ENCODE data around the gene CCND2.
"Not testable (repeated sequence)": the region's sequence is repeated elsewhere in the genome, so short reads cannot be mapped to it uniquely, and the experiment has no call there.

Gene CCND2

GRCh38 chr12:4273652-4274395, at the start of gene CCND2:
TSS of gene CCND2 (plus strand) at chr12:4273762. CDS start at chr12:4274041, 279 bp downstream.
- no peak for DNase-seq

DNA sequence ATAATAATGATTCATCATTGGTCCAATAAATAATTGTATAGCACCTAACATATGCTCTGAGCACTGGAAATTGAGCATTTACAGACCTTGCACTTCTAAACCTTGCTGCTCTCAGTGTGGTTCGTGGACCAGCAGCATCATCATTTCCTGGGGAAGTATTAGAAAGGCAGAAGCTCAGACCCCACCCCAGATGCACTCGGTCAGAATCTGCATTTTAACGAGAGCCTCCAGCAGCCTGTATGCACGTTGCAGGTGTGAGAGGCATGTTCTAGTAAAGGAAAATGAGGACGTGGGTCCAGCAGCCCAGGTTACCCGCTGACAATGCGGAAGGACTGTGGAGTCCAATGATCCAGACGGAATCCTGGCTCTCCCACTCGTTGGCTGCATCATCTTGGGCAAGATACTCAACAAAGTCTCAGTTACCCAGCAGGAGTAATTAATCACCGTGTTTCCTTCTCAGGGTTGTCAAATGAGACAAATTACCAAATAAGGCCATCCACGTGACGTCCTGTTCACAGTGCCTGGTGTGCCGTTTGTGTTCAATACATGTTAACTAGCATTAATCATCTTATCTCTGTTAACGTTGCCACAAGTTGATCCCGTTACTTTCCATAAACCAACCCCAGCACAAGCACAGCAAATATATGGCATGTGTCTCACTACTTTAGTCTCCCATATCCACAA, 49.2 kb upstream of the CCND2 start:
- DNase-seq: no peak

- no peak for DNase-seq
Measured at GRCh38 chr12:4225571-4225970, 48.0 kb upstream of the CCND2 start.

DNA sequence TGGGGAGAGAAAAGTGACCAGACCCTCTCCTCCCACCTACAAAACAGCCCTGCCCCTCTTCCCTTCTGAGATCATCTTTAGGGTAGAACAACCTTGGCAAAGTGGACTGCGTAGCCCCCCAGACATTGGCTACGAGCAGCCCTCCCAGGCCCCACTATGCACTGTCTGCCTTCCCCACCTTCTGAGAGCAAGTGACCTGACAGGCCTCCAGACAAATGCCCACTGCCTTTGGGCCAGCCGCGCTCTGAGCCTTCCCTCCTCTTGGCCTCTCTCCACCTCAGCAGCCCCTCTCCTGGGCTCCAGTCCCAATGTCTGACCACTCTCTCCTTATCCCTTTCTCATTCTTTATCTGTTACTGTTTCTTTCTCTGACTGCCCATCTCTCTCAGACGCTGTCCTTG, 46.5 kb upstream of the CCND2 start:
- no peak for DNase-seq

- DNase-seq: no peak
Measured at GRCh38 chr12:4228122-4228580, 45.4 kb upstream of the CCND2 start.

GRCh38 chr12:4230526-4230925, 43.0 kb upstream of the CCND2 start:
- DNase-seq: no peak

GRCh38 chr12:4238577-4238976, 35.0 kb upstream of the CCND2 start:
- DNase-seq: no peak

DNA sequence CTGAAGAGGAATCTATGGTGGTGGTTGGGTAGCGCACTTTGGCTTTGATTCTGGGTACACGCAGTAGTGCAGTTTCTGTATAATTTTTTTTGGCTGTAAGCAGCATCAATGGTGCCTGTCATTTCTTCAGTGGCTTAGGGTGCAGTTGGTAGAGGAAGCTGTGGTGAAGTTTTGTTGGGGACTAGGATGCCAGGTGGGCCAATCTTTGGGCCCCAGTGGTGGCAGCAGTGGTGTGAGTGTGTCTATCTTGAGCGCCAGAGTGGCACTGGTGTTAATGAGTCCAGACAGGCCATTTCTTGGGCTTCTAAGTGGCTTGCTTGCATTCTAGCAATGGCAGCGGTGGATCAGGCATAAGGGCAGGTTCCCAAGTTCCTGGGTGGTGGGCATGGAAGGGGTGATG, 33.8 kb upstream of the CCND2 start:
- DNase-seq: no peak

GRCh38 chr12:4240161-4240783, 33.3 kb upstream of the CCND2 start:
- no peak for DNase-seq

DNA sequence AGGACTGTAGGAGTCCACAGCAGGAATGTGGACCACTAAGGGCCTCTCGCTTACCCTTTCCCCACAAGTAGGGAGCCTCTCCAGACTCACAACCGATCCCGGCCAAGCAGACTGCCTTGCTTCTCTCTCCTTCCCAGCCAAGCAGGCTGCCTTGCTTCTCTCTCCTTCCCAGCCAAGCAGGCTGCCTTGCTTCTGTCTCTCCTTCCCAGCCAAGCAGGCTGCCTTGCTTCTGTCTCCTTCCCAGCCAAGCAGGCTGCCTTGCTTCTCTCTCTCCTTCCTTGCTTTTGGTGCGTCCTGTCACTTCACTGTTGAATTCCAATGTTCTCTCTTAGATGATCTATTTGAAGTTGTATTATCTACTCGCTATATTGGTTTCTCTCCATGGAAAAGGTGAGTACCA, 32.6 kb upstream of the CCND2 start:
- no peak for DNase-seq

DNA sequence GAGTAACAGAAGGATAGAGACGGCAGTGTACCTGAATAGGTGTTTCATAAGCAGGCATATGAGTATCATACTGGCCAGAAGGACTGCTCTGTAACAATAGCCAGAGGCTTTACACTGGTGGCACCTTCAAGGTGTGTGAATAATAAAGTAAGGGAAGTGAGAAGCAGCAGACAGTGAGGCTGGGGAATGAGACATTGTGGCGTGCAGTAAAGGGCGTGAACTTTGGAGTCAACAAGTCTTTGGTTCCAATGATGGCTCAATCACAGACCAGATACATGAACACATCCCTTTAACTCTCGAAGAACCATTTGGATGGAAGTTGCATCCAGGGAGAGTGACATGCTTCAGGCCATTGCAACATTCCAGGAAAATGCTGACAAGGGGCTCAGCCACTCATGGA, 32.0 kb upstream of the CCND2 start:
- no peak for DNase-seq

DNA sequence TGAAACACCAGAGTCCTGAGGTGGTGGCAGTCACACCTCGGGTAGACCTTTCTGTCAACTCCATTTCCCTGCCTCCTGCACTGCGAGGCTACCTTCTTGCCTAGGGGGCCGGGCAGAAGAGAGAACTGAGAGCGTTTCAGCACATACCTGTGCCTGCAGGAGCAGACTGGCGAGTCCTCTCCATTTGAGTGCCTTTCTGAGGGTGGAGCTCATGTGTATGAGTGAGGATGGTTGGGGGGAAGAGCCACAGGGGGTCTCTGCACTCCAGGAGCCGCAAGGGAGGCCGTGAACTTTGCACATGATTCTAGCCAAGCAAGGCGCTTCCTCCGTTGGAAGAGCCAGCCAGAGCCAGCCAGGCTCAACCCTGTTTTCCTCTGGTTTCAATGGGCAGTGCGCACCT, 31.0 kb upstream of the CCND2 start:
- DNase-seq: no peak

GRCh38 chr12:4243091-4243490, 30.5 kb upstream of the CCND2 start:
- DNase-seq: no peak

DNA sequence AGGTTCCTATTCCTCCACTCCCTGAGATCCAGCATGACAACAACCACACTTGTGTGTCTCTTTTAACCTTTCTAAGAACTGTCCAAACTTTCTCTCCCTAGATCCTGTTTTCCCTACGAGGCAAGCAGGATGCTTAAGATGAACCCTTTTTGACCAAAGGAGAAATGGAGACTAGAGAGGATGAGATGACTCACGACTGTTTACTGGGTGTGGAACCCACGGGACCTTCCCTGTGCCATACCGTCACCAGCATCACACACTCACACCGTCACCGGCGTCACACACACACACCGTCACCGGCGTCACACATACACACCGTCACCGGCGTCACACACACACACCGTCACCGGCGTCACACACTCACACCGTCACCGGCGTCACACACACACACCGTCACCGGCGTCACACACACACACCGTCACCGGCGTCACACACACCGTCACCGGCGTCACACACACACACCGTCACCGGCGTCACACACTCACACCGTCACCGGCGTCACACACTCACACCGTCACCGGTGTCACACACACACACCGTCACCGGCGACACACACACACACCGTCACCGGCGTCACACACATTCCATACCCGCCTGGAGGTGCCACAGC, 30.0 kb upstream of the CCND2 start:
- DNase-seq: not testable (repeated sequence)

- DNase-seq: no peak
Measured at GRCh38 chr12:4244868-4245267, 28.7 kb upstream of the CCND2 start.

- no peak for DNase-seq
Measured at GRCh38 chr12:4245446-4245845, 28.1 kb upstream of the CCND2 start.

GRCh38 chr12:4246116-4246515, 27.4 kb upstream of the CCND2 start:
- no peak for DNase-seq

DNA sequence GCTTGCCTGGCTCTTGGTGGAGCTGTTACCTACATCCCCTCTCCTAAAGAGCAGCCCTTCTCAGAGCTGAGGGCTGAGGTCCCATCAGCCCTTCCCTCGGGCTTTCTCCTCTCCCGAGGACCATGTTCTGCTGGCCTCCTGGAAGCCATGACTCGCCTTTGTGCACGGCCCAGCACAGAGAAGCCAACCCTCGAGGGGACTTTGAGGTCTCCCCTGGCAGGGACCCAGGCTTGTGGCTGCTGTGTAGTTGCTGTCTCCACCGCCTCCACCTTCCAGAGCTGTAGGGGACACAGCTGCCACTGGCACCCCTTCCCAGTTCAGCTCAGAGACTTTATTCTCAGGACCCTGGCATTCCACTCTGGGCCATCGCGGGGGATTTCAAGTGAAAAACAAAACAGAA, 22.9 kb upstream of the CCND2 start:
- DNase-seq: no peak

- no peak for DNase-seq
Measured at GRCh38 chr12:4251216-4251891, 22.2 kb upstream of the CCND2 start.

- DNase-seq: no peak
Measured at GRCh38 chr12:4251967-4252366, 21.6 kb upstream of the CCND2 start.

DNA sequence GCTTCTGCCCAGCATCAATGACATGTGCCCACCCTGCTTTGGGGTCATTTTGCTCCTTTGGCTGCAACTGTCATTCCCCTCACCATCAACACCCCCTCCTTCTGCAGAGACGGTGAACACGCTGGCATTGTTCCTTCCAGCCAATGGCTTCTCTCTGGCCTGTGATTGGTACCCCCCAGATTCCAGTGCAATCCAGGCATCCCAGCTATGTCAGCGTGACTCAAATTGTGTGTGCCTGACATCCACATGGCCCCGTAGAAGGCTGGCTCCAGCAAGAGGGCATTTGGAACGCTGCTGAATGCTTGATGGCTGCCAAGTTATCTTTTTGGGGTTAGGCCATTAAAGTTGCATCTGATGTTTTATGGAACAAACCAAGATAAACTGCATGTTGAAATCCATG, 21.0 kb upstream of the CCND2 start:
- no peak for DNase-seq

DNA sequence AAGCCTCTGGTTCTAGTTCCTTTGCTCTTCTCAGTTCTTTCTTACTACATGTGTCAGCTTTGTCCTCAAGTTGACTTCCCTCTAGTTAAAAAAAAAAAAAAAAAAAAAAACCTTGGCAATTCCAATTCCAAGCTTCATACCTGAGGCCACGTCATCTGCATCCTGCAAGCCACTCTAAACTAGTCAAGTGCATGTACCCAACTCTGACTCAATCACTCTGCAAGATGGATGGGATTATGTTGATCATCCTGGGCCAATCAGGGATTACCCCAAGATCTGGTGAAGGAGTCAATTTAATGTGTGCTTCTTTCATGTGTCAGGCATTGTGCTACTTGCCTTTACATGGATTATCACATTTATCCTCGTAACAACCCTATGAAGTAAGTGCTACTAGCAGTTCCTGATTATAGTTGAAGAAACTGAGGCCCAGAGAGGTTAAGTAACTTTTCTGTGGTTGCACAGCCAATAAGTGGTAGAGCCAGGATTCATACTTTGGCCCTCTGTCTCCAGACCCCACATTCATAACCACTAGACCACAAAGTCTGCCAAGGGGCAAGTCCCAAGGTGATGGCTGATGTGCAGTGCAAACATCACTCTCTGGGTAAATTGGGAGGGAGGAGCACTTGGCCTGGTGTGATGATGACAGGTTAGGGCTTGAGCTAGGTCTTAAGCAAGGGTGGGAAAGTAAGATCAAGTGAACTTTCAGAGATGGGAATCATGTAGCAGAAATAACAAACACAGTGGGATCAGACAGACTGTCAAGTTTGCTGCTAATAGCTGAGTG, 17.3 kb upstream of the CCND2 start:
- DNase-seq: no peak
